GM18858 (cell line): ENCODE data around the gene CD82.
"Not testable (repeated sequence)": the region's sequence is repeated elsewhere in the genome, so short reads cannot be mapped to it uniquely, and the experiment has no call there.

ENCODE experiments used
- ATAC-seq: cut with Tn5 transposase; IDR thresholded peaks from one replicate; pipeline ENCODE4 v1.9.1; 2021; ENCODE audit not compliant: unreplicated experiment

The CD82 gene

DNA sequence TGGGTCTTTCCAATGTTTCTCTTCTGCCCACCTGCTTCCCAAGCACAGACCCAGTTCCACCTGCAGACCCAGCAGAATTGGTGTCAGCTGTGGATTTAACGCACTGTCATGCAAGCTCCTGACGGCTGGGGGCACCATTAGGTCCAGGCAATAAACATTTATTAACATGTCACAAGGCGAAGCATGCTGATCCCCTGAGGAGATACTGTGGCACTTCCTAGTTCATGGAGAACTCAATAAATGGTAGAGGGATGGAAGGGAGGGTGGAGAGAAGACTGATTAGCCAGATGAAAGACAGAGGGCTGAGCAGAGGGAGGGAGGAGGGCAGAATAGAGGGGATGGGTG is 93.0 kb downstream of the CD82 start:
- ATAC-seq: no peak

DNA sequence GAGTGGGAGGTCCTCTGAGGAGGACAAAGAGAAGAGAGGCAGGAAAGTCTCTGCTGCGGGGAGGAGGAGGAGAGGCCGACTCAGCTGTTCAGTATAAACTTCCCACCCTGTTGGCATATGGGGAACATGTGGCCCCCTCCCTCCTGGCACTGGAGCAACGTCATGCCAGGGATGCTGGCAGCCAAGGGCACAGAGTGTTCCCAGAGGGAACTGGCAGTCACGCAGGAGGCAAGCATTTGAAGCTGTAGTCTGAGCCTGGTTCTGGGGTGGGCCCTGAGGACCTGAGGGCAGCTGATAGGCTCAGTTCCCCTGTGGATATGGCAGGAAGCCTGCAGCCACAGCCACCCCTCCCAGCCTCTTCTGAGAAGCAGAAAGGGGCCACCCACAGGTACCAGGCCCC is 94.2 kb downstream of the CD82 start:
- no peak for ATAC-seq

DNA sequence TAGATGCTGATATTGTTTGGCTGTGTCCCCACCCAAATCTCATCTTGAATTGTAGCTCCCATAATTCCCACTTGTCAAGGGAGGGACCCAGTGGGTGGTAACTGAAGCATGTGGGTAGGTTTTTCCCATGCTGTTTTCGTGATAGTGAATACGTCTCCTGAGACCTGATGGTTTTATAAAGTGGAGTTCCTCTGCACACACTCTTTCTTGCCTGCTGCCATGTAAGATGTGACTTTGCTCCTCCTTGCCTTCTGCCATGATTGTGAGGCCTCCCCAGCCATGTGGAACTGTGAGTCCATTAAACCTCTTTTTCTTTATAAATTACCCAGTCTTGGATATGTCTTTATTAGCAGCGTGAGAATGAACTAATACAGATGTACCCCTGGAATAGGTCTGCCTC is 95.1 kb downstream of the CD82 start:
- not testable (repeated sequence) for ATAC-seq

DNA sequence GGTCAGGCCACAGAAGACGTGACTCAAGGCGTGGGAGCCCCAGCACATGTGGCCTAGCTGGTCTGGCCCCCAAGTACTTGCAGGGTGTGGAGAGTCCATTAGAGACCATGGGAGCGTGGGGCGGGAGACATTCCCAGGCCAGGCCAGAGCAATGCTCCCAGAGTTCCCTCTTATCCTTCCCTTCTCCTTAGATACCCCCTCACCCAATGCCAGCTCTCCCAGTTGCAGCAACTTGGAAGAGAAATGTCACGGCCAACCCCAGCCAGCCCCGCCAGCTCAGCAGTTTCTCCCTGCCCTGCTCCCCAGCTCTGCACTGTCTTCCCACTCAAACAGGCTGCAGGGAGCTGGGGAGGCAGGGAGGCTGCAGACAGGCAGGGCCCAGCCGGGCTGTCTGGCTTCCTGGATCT is 95.9 kb downstream of the CD82 start:
- ATAC-seq: no peak
